Myocyte (in vitro differentiated cells): ENCODE measurements around the gene SPECC1L. TPM values are rescaled to one million over a fixed set of nuclear protein-coding genes. Genes with fewer than 3 reads are reported as not detected.

Source experiments
- DNase-seq: peaks from one replicate; pipeline ENCODE4 v3.0.0-alpha.2; 2012; ENCODE audit warnings: low read depth
- total RNA-seq: library from RNA; depleted of rRNA; stranded (reverse); fragments of >200 nt; gene quantifications from 2 replicates; pipeline ENCODE4 v1.2.3, GENCODE V29; 2014

SPECC1L gene
- total RNA-seq, 1 donor from 2014 or later = 29.2 TPM

DNA sequence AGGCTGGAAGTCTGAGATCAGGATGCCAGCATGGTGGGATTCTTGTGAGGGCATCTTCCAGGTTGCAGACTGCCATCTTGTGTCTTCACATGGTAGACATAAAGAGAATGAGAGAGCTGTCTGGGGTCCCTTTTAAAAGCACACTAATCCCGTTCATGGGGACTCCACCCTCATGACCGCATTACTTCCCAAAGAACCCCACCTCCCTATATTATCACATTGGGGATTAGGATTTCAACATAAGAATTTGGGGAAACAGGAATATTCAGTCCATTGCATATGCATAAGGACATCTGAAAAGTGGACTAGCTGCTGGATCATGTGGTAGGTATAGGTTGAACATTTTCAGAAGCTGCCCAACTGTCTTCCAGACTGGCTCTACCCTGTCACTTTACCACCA is 123.6 kb downstream of the SPECC1L start:
- DNase-seq = no peak

GRCh38 chr22:24398409-24398808 is 127.8 kb downstream of the SPECC1L start:
- DNase-seq = no peak

DNA sequence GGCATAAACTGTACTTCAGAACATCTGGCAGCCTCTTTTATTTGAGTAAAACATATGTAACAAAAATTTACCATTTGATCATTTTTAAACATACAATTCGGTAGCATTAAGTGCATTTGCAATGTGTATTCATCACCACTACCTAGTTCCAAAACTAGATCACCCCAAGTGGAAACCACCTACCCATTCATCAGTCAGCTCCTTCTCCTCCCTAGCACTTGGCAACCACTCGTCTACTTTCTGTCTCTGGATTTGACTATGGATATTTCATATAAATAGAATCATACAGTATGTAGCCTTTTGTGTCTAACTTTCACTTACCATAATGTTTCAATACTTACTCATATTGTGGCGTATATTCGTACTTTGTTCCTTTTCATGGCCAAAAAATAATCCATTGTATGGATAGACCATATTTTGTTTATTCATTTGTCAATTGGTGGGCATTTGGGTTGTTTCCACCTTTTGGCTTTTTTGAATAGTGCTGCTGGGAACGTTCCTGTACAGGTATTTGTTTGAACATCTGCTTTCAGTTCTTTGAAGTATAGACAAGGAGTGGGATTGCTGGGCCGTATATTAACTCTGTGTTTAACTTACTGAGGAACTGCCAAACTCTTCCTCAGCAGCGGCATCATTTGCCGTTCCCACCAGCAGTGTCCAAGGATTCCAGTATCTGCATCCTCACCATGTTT is 129.5 kb downstream of the SPECC1L start:
- no peak for DNase-seq

DNA sequence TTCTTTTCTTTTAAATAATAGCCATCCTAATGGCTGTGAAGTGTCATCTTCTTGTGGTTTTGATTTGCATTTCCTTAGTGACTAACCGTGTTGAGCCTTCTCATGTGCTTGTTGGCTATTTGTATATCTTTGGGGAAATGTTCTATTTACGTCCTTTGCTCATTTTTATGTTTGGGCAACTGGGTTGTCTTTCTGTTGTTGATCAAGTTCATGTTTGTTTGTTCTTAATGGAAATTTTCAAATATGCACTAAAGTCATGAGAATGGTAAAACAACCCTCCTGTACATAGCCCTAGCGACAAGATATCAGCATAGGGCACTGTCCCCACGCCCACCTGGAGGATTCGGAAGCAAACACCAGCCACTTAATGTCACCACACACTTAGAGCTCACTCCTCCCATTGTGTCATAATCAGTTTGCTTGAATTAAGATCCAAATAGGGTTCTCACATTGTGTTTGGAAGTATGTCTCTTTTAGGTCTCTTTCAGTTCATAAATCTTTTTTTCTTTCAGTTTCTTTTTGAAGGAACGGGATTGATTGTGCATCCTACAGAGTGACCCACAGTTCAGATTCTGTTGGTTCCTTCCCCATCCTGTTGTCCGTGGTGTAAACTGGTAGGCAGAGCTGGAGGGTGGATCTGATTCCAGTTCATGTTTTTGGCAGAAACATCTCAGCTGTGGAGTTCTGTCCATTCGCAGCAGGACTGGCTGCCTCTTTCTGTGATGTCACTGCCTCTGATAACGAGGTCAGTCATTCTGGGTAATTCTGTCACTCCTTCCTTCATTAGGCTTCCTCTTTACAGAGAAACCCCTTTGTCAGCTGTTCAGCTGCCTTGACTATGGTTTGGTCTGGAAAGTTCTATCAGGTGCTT is 130.3 kb downstream of the SPECC1L start:
- DNase-seq = peak; percentile 43

- no peak for DNase-seq
Observed at GRCh38 chr22:24401931-24402367, 131.3 kb downstream of the SPECC1L start.

DNA sequence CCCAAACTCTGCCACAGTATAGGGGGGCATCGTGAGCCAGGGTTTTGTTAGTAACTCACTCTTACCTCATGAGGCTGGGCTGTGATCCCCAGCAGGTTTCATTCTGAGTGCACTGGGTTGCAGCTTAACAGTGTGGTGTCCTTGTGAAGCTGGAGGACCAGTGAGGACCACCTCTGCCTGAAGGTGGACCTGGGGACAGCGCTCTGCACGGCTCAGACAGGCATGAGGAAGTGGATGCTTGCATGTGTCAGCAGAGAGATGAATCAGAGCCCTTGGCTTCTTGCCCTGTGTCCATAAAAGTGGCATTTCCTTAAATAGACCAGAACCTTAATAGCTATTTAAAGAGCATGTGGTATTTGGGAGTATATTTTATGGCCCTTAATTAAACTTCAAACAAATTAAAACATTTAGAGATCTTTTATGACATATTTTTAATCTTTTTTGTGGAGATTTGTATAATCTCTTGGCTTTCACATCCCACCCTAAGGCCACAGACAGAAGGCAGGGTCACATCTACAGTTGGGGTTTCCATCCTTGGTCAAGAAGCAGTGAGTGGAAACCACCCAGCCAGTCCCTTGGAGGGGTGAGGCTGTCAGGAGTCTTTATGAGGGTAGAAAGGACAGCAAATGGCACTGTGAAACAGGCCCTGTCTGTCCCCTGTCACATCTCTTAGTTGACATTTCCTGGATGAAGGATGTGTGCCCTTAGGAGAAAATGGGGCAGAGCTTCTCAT is 132.0 kb downstream of the SPECC1L start:
- DNase-seq = peak; percentile 94

DNA sequence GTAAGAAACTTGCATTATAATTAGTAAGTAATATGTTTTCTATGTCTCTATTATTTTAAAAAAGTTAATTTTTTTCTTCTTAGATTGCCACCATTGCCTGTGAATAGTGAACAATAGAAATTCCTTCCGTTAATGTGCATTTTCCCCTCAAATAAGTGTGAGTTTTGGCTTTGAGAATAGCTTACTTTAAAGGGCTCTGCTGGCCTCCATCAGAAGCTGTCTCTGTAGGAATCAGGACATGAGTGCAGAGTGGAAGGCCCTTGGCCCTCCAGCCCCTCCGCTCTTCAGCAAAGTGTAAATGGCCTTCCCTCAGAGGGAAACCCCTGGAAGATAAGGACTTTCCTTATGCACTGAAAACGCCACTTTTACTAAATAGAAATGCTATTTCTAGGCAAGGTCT is 132.7 kb downstream of the SPECC1L start:
- DNase-seq = no peak

- no peak for DNase-seq
Observed at GRCh38 chr22:24404561-24405275, 134.1 kb downstream of the SPECC1L start.

GRCh38 chr22:24405631-24406321 is 135.1 kb downstream of the SPECC1L start:
- no peak for DNase-seq

DNA sequence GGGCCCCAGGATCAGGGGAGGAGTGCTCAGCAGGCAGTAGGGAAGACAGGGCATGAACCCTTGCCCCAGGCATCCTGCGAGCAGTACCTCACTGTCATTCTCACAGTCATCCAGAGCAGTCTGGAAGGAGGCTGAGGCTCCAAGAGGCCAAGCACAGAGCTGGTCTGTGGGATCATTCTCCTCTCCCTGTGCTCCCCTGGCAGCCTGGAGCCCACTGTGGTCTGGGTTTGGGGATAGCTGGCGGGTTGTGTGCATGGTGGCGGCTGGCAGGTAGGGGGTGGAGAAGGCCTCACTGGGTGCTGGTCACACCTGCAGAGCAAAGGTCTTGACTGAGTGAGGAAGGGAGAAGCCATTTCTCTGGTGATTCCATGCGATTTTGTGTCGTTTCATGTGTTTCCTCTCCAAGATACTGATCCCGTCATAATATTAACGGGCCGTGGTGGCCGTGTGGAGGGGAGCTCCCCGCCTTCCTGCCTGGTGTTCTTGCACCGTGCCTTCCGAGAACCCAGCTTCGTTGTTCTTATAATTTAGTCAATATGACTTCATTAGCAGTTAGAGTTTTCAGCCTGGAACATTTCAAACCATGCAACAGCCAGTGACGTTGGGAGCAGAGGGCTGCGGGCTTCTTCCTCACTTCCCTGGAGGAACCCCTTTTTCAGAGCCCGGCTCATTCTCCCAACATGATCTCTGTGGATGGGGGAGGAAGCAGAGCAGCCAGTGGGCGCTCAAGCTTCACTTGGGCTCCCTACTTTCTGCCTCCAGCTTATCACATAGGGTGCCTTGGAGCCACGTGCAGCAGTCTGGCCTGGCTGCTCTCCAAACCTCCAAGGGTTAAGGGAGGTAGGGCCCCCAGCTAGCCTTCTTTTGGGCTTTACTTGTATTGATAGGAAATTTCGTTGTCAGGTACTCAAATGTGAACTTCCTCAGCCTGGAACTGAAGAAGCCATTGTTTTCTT is 136.0 kb downstream of the SPECC1L start:
- DNase-seq = no peak

DNA sequence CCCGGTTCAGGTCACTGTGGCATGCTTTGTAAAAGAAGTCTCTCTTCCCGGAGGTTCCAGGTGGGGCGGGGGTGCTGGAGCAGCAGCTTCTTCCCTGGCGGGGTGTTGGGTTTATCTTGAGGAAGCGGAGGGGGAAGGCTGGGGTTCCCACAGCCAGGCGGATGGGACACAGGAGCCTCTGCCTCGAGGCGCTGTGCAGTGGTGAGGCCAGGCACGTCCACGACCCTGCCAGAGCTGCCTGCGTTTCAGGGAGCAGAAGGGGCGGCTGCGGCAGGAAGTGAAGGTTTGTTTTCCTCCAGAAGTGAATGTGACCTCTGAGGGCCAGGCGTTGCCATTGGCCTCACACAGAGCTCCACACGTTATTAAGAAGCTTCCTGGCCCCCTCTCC is 136.6 kb downstream of the SPECC1L start:
- no peak for DNase-seq

DNA sequence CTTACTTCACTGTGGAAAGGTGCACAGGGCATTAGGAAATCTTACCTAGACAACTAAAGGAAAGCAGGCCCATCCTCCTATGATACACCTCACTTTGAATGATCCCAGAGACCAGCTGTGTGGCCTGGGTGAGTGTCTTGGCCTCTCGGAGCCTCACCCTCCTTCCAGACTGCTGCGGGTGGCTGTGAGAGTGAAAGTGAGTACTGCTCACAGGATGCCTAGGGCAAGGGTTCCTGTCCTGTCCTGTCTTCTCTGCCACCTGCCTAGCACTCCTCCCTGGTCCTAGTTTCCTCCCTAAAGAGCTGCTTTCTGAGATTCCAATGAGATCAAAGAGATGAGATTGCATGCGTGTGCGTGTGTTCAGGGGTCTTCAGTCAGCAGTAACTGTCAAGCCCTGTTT is 137.3 kb downstream of the SPECC1L start:
- DNase-seq = no peak

DNA sequence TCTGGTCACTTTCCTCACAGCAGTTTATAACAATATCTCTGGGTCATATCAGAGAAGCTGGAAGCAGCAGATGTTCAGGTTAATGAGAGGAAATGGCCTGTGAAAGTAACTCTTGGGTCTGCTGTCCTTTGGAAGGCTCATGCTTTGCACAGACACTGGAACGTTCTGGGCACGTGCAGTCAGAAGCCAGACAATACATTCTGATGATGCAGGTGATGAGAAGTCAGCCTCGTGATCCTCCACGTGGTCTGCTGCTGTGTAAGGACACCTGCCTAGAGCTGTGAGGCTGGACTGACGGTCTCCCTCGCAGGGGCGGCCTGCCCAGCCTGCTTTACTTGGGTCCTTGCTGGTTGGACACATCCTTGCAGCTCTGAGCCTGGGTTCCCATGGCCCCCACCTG is 138.0 kb downstream of the SPECC1L start:
- no peak for DNase-seq

DNA sequence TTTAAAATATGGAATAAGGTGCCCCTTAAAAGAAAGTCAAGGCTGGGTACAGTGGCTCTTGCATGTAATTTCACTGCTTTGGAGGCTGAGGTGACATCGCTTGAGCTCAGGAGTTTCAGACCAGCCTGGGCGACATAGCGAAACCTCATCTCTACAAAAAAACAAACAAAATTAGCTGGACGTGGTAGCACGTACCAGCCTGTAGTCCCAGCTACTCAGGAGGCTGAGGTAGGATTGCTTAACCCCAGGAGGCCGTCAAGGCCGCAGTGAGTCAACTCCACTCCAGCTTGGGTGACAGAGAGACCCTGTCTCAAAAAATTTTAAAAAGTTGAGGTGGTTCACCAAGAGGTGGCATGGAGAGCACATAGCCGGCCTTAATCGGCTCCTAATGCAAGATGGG is 139.1 kb downstream of the SPECC1L start:
- no peak for DNase-seq

- peak; percentile 35 for DNase-seq
Observed at GRCh38 chr22:24410110-24410856, 139.7 kb downstream of the SPECC1L start.

DNA sequence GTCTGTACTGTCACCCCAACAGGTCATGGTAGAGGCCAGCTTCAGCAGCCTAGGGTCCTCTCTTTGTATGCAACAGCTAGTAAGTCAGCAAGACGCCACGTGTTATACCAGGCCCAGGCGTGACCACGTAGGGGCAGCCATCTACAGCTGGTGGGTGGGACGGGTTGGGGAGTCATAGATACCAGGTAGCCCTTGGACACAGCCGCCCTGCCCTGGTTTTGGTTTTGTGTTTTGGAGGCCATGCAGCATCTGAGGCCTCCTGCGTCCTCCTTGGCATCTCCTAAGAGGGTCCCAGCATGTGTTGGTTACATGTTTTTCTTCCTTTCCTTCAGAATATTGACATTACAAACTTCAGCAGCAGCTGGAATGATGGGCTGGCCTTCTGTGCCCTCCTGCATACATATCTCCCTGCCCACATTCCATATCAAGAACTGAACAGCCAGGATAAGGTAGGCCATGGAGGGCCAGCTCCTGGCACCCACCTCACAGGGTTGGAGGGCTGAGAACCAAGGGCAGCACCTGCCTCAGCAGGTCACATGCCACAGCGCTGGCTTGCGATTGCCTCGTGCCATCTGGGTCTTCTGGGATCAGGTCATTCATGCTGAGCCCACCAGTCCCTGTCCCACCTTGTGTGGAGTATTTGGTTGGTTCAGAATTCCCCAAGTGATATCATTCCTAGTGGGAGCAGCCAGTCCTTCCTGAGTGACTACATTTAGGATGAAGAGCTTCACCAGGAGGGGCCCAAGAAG is 140.8 kb downstream of the SPECC1L start:
- DNase-seq = no peak

- no peak for DNase-seq
Observed at GRCh38 chr22:24412274-24412673, 141.6 kb downstream of the SPECC1L start.

- no peak for DNase-seq
Observed at GRCh38 chr22:24413271-24413670, 142.6 kb downstream of the SPECC1L start.
